HG03521 (cell line): ENCODE results near the gene CDH8.

Source experiments
- ATAC-seq: cut with Tn5 transposase; IDR thresholded peaks from one replicate; pipeline ENCODE4 v1.9.1; 2021; ENCODE audit warnings: mild to moderate bottlenecking, moderate library complexity; ENCODE audit not compliant: unreplicated experiment

The CDH8 gene

GRCh38 chr16:61665512-61665911 lies 370.7 kb downstream of the CDH8 start:
- ATAC-seq, result no peak

GRCh38 chr16:61659936-61660335 lies 376.3 kb downstream of the CDH8 start:
- no peak for ATAC-seq

GRCh38 chr16:61654962-61655361 lies 381.3 kb downstream of the CDH8 start:
- no peak for ATAC-seq

- ATAC-seq, result no peak
These were observed 382.7 kb downstream of the CDH8 start for GRCh38 chr16:61653544-61653943.

GRCh38 chr16:61645561-61645960 lies 390.7 kb downstream of the CDH8 start:
- ATAC-seq, result no peak

GRCh38 chr16:61644736-61645135 lies 391.5 kb downstream of the CDH8 start:
- ATAC-seq, result no peak

GRCh38 chr16:61617219-61617783 lies 418.9 kb downstream of the CDH8 start:
- no peak for ATAC-seq

GRCh38 chr16:61616088-61616487 lies 420.1 kb downstream of the CDH8 start:
- ATAC-seq, result no peak

- ATAC-seq, result no peak
These were observed 424.3 kb downstream of the CDH8 start for GRCh38 chr16:61611847-61612491.

GRCh38 chr16:61606581-61606980 lies 429.7 kb downstream of the CDH8 start:
- ATAC-seq, result no peak
